NCI-H82 treated with DMSO at 0.1 percent for 48 hours (cell line): Measurements from ENCODE around the gene SOAT2.
"Not testable (repeated sequence)": the region's sequence is repeated elsewhere in the genome, so short reads cannot be mapped to it uniquely, and the experiment has no call there.

ENCODE experiments used
- DNase-seq: peaks from one replicate; lab custom pipeline; 2025; ENCODE audit not compliant: unreplicated experiment; lab: John Stamatoyannopoulos, UW

The SOAT2 gene

DNA sequence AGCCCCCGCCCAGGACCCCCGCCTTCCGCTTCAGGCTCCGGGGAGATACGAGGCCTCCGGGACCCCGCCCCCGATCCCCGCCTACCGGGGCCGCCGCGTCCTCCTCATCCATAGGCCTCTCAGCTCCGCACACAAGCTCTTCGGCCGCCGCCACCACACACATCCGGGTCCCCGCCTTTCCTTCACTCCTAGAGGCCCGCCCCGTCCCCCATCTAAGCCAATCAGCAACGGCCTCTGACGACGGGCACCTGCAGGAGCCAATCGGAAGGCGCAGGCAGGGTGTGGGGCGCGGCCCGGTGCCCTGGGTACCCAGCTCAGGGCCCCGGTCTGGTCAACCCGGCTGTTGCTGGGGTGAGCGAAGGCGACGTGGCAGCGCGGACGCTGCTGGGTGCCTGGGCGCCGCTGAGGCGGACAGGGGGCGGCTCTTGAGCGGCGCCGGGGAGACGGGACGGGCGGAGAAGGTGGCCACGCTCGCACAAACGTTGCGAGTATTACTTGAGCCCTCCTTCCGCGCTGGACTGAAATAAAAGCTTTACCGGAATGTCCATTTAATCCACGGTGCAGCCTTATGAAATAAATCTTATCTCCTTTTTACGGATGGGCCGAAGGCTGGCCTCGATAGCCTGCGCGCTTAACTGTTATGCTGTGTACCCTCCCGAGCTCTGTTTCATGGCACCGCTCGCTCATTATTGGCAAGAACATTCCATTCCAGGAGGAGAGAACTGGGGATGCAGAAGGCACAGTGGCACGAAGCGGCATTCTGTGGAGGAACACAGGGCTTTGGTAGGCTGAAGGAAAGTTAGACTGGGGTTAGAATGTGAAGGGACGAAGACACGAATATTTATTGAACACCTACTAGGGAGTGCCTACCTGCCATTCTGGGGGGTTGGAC, 23.8 kb upstream of the SOAT2 start, which contains the start of gene SPRYD3:
SPRYD3 (minus strand) TSS at position 165 of the 892 bp plus-strand sequence; CDS start at position 108, 57 bp downstream.
- peak; percentile 90 for DNase-seq

DNA sequence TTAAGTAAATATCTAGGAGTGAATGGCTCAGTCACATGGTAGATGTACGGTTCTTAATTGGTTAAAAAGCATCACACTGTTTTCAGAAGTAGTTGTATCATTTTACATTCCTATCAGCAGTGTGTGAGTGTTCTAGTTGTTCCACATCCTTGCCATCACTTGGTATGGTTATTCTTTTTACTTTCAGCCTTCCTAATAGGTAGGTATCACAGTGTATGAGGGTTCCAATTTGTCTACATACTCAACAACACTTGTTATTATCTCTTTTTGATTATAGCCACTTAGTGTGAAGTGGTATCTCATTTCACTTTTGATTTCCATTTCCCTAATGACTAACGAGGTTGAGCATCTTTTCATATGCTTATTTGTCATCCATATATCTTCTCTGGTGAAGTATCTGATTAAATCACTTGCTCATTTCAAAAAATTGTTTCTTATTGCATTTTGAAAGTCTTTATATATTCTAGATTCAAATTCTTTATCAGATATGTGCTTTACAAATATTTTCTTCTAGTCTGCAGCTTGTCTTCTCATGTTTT, 20.6 kb upstream of the SOAT2 start:
- no peak for DNase-seq

- no peak for DNase-seq
Observed at GRCh38 chr12:53086361-53086760, 16.9 kb upstream of the SOAT2 start.

GRCh38 chr12:53090105-53090504, 13.2 kb upstream of the SOAT2 start:
- no peak for DNase-seq

- DNase-seq, result no peak
Observed at GRCh38 chr12:53090554-53090953, 12.7 kb upstream of the SOAT2 start.

- no peak for DNase-seq
Observed at GRCh38 chr12:53091756-53092155, 11.5 kb upstream of the SOAT2 start.

DNA sequence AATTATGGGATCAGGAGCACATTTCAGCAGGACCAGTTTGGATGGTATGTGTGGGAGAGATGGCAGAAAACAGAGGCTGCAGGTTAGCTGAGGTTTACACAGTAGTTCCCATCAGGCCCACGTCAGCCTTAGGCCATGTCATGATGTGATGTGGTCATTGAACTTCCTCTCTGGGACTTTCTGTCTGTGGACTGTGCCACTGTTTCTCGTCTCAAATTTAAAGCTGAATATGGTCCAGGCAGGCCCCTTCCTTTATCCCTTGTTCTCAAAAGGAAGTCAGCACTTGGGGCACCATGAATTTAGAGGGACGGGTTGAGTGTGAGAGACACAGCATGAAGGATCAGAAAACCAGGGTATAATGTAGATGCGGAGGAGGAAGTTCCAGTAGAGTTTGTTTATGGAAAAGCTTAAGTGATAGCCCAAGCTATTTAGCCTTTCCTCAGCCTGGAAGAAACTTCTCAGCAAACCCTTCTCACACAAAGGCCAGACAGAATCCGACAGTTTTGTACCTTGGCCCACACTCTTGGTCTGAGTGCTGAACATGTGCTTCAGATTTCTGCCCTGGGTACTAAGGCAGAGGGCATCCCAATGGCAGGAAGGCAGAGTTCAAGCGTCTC, 9.4 kb upstream of the SOAT2 start:
- DNase-seq, result no peak

DNA sequence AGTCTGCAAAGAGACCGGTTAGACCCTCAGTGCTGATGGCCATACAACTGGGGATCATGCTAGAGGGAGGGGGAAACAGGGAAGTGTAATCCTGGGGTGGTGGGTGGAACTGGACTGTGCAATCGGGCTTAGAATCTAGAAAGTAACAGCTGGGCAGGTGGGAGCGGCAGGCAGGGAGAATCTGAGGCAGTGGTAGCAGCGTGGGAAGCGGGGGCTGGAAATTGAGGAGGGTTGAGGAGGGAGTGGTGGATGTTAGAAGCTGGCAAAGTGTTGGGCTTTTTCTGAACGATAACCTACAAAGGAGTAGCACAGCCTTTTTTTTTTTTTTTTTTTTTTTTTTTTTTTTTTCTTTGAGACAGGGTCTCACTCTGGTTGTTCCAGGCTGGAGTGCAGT, 8.9 kb upstream of the SOAT2 start:
- DNase-seq, result no peak

GRCh38 chr12:53094796-53095595, 8.3 kb upstream of the SOAT2 start:
- DNase-seq, result not testable (repeated sequence)

DNA sequence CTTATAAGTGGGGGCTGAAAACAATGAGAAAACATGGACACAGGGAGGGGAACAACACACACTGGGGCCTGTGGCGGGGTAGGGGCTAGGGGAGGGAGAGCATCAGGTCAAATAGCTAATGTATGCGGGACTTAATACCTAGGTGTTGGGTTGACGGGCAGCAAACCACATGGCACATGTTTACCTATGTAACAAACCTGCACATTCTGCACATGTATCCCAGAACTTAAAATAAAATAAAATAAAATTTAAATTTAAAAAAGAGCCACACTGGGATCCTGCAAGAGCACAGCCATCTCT, 7.7 kb upstream of the SOAT2 start:
- DNase-seq, result not testable (repeated sequence)

GRCh38 chr12:53096089-53096741, 7.1 kb upstream of the SOAT2 start:
- no peak for DNase-seq

GRCh38 chr12:53096759-53097158, 6.5 kb upstream of the SOAT2 start:
- DNase-seq, result no peak

GRCh38 chr12:53097207-53097563, 6.1 kb upstream of the SOAT2 start:
- no peak for DNase-seq

GRCh38 chr12:53097564-53098353, 5.5 kb upstream of the SOAT2 start, which contains the start of gene IGFBP6:
TSS of gene IGFBP6 (plus strand) at chr12:53097667. CDS start at chr12:53097718, 51 bp downstream.
- DNase-seq, result no peak

DNA sequence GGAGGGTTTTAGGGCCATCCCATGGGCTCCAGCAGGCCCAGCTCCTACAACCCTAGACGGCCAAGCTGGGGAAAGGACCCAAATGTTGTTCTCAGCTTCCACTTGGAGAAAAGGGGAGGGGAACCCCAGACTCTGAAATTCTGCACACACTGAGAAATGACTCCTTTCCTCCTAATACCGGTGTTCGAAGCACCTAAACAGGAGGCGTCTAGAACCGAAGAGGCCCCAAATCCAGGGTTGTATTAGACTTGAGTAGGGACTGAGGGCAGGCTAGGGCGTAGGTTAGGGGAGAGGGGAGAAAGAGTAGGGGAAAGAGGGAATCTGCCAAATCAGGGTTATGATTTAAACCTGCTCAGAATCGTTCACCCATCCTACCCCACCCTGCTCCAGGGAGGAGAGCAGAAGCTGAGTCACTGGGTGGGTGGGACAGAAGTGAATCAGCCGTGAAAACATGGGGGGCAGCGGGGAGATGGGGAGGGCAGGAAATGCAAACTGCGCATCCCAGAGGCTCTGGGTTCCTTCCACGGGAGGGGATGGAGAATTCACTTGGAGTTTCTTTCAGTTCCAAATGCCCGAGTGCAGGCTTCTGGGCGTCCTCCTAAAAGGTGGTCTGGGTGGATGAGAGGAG, 4.8 kb upstream of the SOAT2 start:
- no peak for DNase-seq

DNA sequence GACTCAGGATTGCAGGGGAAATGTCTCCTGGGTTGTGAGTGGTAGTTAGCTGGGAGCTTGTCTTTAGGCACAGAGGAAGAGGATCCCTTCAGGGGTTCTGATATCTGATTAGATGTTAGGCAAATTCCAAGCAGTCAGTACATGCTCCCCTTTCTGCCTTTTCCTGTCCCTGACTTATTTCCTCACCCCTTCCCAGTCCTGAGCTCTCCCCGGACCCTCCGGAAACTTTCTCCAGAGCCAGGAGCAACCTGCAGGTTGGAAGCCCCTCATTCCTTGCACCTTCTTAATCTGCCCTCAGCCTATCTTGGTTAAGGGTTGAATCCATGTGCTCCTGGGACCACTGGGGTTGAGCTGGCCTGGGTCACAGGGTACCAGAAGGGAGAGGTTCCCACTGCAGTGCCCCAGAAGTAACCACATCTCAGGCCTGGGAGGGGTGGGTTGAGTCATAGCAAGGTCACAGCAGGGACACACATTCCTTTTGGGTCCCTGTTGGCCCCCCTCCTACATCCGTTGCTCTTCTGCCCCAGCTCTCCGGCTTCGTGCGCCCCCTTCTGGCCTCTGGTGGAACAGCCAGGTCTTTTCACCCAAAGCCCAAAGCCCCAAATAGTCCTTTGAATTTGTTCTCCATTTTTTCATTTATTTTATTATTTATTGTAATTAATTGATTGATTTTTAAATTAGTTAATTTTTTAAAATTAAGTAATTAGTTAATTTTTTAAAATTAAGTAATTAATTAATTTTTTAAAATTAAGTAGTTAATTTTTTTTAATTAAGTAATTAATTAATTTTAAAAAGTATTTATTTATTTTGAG, 4.0 kb upstream of the SOAT2 start:
- peak; percentile 43 for DNase-seq

DNA sequence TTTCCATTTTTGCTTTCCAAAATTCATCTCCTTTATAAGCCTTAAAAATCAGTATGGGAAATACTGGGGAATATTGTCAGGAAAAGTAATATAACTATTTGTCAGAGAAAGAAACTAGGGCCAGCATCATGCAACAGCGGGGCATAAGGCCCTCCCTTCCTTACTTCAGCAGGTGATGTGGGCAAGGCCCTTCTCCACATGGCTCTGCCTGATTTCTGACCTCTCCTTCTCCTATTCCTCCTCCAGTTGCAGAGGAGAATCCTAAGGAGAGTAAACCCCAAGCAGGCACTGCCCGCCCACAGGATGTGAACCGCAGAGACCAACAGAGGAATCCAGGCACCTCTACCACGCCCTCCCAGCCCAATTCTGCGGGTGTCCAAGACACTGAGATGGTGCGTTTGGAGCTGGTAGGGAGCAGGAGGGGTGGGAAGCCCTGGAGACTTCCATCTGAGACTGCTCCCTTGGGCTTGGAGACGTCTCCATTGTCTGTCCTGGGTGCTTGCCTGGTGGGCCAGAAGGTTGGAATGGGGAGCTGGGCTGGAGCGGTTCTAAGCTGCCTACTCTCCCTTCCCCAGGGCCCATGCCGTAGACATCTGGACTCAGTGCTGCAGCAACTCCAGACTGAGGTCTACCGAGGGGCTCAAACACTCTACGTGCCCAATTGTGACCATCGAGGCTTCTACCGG, 2.7 kb upstream of the SOAT2 start:
- DNase-seq, result no peak

- no peak for DNase-seq
Observed at GRCh38 chr12:53101266-53101665, 2.0 kb upstream of the SOAT2 start.
